ENCODE measurements around the gene MGAT5.

Gene MGAT5

DNA sequence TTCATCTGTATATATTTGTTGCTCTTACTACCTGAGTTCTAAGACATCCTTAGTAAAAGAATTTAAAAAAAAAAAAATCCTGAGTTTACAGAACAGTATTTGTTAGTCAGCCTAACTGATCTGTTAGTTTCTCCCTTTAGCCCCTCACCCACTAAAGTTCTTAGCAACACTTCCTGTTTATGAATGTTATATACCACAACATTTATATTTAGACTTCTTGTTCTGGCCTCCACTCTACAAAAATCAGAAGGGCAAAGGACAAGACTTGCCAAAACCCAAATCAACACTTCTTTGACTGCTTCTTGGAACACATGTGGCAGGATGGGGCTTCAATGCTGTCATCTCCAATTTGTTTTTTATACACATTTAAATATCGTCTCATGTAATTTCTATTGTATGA lies 71.1 kb downstream of the MGAT5 start:
- Mint-ChIP-seq H3K27ac (no peak overlapping the region), H3K4me1 (peaks cover 4% of the 10 kb centered on the region), H3K9me3 (peaks cover 6% of the 10 kb centered on the region), H3K4me3 (no peak overlapping the region), H3K27me3 (ENCODE audit: low read depth, poor library complexity) (no peaks in the 10 kb centered on the region), H3K36me3 (ENCODE audit: low read depth) (peaks cover 41% of the 10 kb centered on the region)
- no peak for DNase-seq
- TF ChIP-seq, protein P1, sequence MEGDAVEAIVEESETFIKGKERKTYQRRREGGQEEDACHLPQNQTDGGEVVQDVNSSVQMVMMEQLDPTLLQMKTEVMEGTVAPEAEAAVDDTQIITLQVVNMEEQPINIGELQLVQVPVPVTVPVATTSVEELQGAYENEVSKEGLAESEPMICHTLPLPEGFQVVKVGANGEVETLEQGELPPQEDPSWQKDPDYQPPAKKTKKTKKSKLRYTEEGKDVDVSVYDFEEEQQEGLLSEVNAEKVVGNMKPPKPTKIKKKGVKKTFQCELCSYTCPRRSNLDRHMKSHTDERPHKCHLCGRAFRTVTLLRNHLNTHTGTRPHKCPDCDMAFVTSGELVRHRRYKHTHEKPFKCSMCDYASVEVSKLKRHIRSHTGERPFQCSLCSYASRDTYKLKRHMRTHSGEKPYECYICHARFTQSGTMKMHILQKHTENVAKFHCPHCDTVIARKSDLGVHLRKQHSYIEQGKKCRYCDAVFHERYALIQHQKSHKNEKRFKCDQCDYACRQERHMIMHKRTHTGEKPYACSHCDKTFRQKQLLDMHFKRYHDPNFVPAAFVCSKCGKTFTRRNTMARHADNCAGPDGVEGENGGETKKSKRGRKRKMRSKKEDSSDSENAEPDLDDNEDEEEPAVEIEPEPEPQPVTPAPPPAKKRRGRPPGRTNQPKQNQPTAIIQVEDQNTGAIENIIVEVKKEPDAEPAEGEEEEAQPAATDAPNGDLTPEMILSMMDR (IDR thresholded peaks at IDR 0.05) = no peak

DNA sequence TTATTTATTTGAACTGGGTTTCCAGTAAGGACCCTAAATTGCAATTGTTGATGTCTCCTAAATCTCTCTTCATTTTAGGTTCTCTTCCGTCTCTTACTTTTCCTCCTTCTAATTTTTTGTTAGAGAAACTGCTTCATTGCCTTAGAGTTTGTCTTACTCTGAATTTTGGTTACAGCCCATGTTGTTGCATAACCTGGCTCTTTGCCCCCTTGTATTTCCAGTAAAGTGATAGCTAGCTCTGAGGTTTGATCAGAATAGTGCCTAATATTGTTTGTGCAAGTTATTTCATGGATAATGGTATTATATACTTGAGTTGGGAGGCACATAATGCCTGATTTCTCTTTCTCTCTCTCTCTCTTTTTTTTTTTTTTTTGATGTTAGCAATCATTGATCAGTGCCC lies 71.8 kb downstream of the MGAT5 start:
- no peaks in the 10 kb centered on the region for H3K27me3 Mint-ChIP-seq (ENCODE audit: low read depth, poor library complexity)
- no peak overlapping the region for H3K27ac Mint-ChIP-seq
- DNase-seq = no peak
- no peaks in the 10 kb centered on the region for H3K4me1 Mint-ChIP-seq
- TF ChIP-seq, protein P1 (IDR thresholded peaks at IDR 0.05) = no peak
- peaks cover 38% of the 10 kb centered on the region for H3K36me3 Mint-ChIP-seq (ENCODE audit: low read depth)
- no peak overlapping the region for H3K4me3 Mint-ChIP-seq
- peaks cover 6% of the 10 kb centered on the region for H3K9me3 Mint-ChIP-seq

DNA sequence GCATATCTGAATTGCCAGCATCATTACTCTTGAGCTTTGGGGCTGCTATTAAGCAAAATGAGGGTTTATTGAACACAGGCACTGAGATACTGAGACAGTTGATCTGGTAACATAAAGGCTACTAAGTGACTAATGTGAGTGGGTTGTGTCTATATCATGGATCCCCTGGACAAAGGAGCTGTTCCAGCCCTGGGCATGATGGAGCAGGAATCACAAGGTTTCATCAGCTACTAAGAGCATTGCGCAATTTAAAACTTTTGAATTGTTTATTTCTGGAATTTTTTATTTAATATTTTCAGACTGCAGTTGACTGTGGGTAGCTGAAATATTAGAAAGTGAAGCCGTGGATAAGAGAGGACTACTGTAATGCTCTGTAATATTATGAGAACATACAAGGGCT lies 73.5 kb downstream of the MGAT5 start:
- Mint-ChIP-seq H3K9me3 (peaks cover 11% of the 10 kb centered on the region), H3K4me1 (no peaks in the 10 kb centered on the region), H3K27ac (no peak overlapping the region), H3K27me3 (ENCODE audit: low read depth, poor library complexity) (no peaks in the 10 kb centered on the region), H3K4me3 (no peak overlapping the region), H3K36me3 (ENCODE audit: low read depth) (peaks cover 35% of the 10 kb centered on the region)
- no peak for DNase-seq
- TF ChIP-seq, protein P1 (IDR thresholded peaks at IDR 0.05) = no peak

DNA sequence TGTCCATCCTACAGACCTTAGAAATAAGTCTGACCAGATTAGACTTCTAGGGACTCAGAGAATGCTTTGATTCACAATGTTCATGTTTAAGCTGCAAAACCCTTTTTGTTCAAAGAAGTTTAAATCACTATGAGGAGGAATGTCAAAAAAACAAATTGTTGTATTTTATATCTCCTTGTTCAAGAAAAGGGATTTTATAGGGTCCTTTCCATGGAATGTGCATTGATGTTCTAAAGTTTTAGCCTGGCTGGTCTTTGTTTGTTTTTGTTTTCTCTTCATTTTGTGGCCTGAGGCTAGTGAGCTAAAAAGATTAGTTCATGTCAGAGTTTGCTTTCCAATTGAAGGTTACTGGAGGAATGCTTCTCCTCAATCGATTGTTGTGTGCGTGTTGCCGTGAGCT lies 77.2 kb downstream of the MGAT5 start:
- no peak for DNase-seq
- TF ChIP-seq, protein P1 (IDR thresholded peaks at IDR 0.05) = no peak
- H3K27ac Mint-ChIP-seq = no peak overlapping the region
- peaks cover 34% of the 10 kb centered on the region for H3K36me3 Mint-ChIP-seq (ENCODE audit: low read depth)
- no peaks in the 10 kb centered on the region for H3K4me1 Mint-ChIP-seq
- H3K27me3 Mint-ChIP-seq (ENCODE audit: low read depth, poor library complexity) = no peaks in the 10 kb centered on the region
- no peak overlapping the region for H3K4me3 Mint-ChIP-seq
- H3K9me3 Mint-ChIP-seq = peaks cover 14% of the 10 kb centered on the region

DNA sequence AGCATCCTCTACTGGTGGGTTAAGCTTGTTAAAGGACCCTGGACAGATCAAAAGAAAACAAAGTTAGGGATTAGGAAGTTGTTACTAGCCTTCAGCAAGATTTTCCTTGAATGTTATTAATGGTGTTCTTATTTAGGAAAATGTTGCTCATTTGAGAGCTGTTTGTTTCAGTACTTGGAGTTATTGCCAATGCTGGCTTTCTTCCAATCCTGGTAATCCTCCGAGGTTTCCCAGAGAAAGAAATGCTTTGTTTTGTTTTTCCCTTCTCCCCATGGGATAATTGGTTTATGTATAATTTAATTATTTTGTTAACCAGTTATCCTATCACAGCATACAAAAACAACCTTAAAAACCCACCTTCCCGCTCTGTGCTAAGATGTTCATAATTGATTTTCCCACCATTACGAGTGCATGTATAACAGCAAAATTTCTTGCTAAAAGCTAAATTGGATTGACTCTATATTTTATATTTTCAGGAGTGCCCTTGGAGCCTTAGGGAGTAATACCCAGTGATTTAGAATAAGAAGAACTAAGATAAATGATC lies 79.8 kb downstream of the MGAT5 start:
- peaks cover 33% of the 10 kb centered on the region for H3K36me3 Mint-ChIP-seq (ENCODE audit: low read depth)
- H3K4me3 Mint-ChIP-seq = no peak overlapping the region
- no peak for DNase-seq
- H3K9me3 Mint-ChIP-seq = peaks cover 14% of the 10 kb centered on the region
- H3K27ac Mint-ChIP-seq = no peak overlapping the region
- TF ChIP-seq, protein P1 (IDR thresholded peaks at IDR 0.05) = no peak
- H3K27me3 Mint-ChIP-seq (ENCODE audit: low read depth, poor library complexity) = no peaks in the 10 kb centered on the region
- no peaks in the 10 kb centered on the region for H3K4me1 Mint-ChIP-seq

DNA sequence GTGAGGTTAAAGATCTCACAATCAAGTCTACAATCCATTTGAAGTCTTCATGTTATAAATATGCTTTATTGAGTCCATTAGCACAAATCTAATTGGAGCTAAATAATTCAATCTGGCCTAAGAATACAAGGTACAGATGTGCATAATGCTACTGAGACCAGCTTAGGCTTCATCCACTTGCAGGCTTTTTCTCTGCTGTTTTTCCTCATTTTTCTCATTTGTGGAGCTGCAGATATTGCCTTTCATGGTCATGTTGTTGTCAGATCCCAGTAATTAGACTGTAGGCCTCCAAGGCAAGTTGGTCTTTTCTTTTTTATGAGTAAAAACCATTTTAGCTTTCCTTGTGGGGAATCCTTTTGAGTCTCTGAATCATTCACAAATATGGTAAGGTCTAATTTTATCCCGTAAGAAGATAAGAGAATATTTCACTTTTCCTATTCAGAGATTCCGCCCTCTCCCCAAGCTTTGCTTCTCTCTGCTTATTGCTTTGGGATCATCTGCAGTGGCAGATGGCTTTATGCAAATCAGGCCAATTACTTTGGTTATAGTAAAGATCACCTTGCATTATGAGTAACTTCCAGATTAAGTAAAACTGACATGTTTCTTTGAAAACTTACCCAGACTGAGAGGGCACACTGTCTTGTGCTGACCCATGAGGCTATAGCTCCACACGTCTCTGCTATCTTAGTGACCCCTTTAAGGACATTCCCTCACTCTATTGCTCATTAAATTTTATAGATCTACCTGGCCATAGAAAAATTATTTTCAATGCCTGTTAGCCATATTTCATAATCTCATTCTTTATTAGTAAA lies 80.9 kb downstream of the MGAT5 start:
- TF ChIP-seq, protein P1 (IDR thresholded peaks at IDR 0.05) = no peak
- DNase-seq = no peak
- H3K4me1 Mint-ChIP-seq = no peaks in the 10 kb centered on the region
- peaks cover 14% of the 10 kb centered on the region for H3K9me3 Mint-ChIP-seq
- H3K4me3 Mint-ChIP-seq = no peak overlapping the region
- no peak overlapping the region for H3K27ac Mint-ChIP-seq
- no peaks in the 10 kb centered on the region for H3K27me3 Mint-ChIP-seq (ENCODE audit: low read depth, poor library complexity)
- peaks cover 35% of the 10 kb centered on the region for H3K36me3 Mint-ChIP-seq (ENCODE audit: low read depth)

All from nephron progenitor cell (in vitro differentiated cells).